ENCODE results near the gene PLA2G2E.

The PLA2G2E gene

GRCh38 chr1:19960591-19960990 lies 37.2 kb upstream of the PLA2G2E start:
- no peak for TF ChIP-seq CTCF (IDR thresholded peaks at IDR 0.05; ENCODE audit: low read depth, low read length)
- no peak for DNase-seq (ENCODE audit: low read depth, low spot score)
- in situ Hi-C loops (cut with HindIII; ENCODE audit: low sequenced_read_pairs): no loop called here
- H3K4me3 ChIP-seq (ENCODE audit: low read depth, low read length): no peak overlapping the region

DNA sequence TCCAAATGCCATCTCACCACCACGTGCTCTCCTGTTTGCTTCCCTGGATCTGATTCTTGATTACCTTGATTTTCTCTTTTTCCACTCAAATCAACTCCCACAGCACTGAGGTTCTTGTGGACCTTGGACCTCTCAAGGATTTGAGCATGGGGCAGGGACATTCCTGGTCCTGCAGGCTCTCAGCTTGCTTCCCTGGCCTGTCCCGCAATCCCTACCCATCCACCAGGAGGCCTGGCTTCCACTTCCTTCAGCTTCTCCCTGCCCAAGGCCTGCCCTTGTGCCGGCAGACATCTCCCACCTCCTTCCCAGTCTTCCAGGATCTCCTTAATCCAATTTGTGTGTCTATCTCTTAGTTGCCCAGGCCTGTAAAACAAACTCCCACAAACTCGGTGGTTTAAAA lies 34.4 kb upstream of the PLA2G2E start:
- peak; percentile 11 for TF ChIP-seq CTCF (IDR thresholded peaks at IDR 0.05; ENCODE audit: low read depth, low read length)
- no peak overlapping the region for H3K4me3 ChIP-seq (ENCODE audit: low read depth, low read length)
- in situ Hi-C loops (cut with HindIII; ENCODE audit: low sequenced_read_pairs): no loop called here
- no peak for DNase-seq (ENCODE audit: low read depth, low spot score)

GRCh38 chr1:19955534-19956170 lies 32.2 kb upstream of the PLA2G2E start:
- TF ChIP-seq CTCF (IDR thresholded peaks at IDR 0.05; ENCODE audit: low read depth, low read length): no peak
- DNase-seq (ENCODE audit: low read depth, low spot score): no peak
- no peak overlapping the region for H3K4me3 ChIP-seq (ENCODE audit: low read depth, low read length)
- in situ Hi-C loops (cut with HindIII; ENCODE audit: low sequenced_read_pairs): no loop called here

GRCh38 chr1:19954059-19954458 lies 30.6 kb upstream of the PLA2G2E start:
- no peak overlapping the region for H3K4me3 ChIP-seq (ENCODE audit: low read depth, low read length)
- in situ Hi-C loops (cut with HindIII; ENCODE audit: low sequenced_read_pairs): no loop called here
- DNase-seq (ENCODE audit: low read depth, low spot score): no peak
- TF ChIP-seq CTCF (IDR thresholded peaks at IDR 0.05; ENCODE audit: low read depth, low read length): no peak

DNA sequence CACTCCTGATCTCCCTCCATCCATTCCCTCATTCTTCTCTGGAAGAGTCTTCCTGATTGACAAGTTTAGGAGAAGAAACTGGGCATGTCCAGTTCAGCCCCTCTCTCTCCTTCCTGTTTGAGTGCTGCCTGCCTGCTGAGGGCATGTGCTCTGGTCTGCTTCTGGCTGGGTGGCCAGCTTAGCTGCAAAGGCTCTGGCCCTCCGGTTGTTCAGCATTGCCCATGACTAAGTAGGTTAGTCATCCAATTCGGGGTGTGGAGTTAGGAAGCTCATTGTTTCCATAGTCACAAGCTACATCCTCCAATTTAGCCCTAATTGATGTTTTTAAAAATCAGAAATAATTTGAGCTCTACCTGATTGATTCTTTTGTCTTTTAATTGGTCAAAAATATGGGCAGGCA lies 25.6 kb upstream of the PLA2G2E start:
- no peak overlapping the region for H3K4me3 ChIP-seq (ENCODE audit: low read depth, low read length)
- in situ Hi-C loops (cut with HindIII; ENCODE audit: low sequenced_read_pairs): no loop called here
- DNase-seq (ENCODE audit: low read depth, low spot score): peak; percentile 69
- TF ChIP-seq CTCF (IDR thresholded peaks at IDR 0.05; ENCODE audit: low read depth, low read length): no peak

GRCh38 chr1:19946971-19947370 lies 23.6 kb upstream of the PLA2G2E start:
- no peak for TF ChIP-seq CTCF (IDR thresholded peaks at IDR 0.05; ENCODE audit: low read depth, low read length)
- in situ Hi-C loops (cut with HindIII; ENCODE audit: low sequenced_read_pairs): no loop called here
- no peak overlapping the region for H3K4me3 ChIP-seq (ENCODE audit: low read depth, low read length)
- no peak for DNase-seq (ENCODE audit: low read depth, low spot score)
